KMS-11 (cell line): ENCODE results near the gene MDM1.

Experiments
- H2AFZ ChIP-seq: fragments of 200-600 bp; sonication (generic); 2 replicates; pipeline ENCODE4 v1.6.1; 2016; ENCODE audit warnings: antibody characterized with exemption, mixed run types, low read depth
- H3K27ac ChIP-seq: fragments of 200-600 bp; sonication (generic); 2 replicates; pipeline ENCODE4 v1.6.1; 2016; ENCODE audit warnings: mild to moderate bottlenecking, mixed run types
- H3K27me3 ChIP-seq: fragments of 200-600 bp; sonication (generic); 2 replicates; pipeline ENCODE4 v1.6.1; 2017; ENCODE audit warnings: mild to moderate bottlenecking, low read depth, mixed run types, moderate library complexity; ENCODE audit not compliant: insufficient read depth
- H3K36me3 ChIP-seq: fragments of 200-600 bp; sonication (generic); 2 replicates; pipeline ENCODE4 v1.6.1; 2017; ENCODE audit warnings: mild to moderate bottlenecking, mixed run types; ENCODE audit not compliant: insufficient read depth
- H3K4me1 ChIP-seq: fragments of 200-600 bp; sonication (generic); 2 replicates; pipeline ENCODE4 v1.6.1; 2016; ENCODE audit warnings: mild to moderate bottlenecking, low read depth, mixed run types; ENCODE audit not compliant: poor library complexity, severe bottlenecking
- H3K4me2 ChIP-seq: fragments of 200-600 bp; sonication (generic); 2 replicates; pipeline ENCODE4 v1.7.0; 2016; ENCODE audit warnings: mild to moderate bottlenecking, mixed run types
- H3K4me3 ChIP-seq: fragments of 200-600 bp; sonication (generic); IDR thresholded peaks from 2 replicates; pipeline ENCODE4 v1.6.1; 2017; ENCODE audit warnings: low read depth, low read length, mixed read lengths; ENCODE audit not compliant: insufficient read depth
- H3K79me2 ChIP-seq: fragments of 200-600 bp; sonication (generic); 2 replicates; pipeline ENCODE4 v1.6.1; 2016; ENCODE audit warnings: low read depth, mixed run types; ENCODE audit not compliant: insufficient read depth
- H3K9ac ChIP-seq: fragments of 200-600 bp; sonication (generic); 2 replicates; pipeline ENCODE4 v1.6.1; 2016; ENCODE audit warnings: mild to moderate bottlenecking, mixed run types
- H4K20me1 ChIP-seq: fragments of 200-600 bp; sonication (generic); 2 replicates; pipeline ENCODE4 v1.6.1; 2016; ENCODE audit warnings: mild to moderate bottlenecking, mixed run types; ENCODE audit not compliant: insufficient read depth
- TF ChIP-seq, protein P1 (sequence below): fragments of 200-600 bp; sonication (generic); conservative IDR thresholded peaks from 2 replicates; pipeline ENCODE4 v1.6.1; 2017; ENCODE audit warnings: low read depth, mild to moderate bottlenecking, antibody characterized with exemption, low read length, moderate library complexity, mixed read lengths

MDM1 gene

DNA sequence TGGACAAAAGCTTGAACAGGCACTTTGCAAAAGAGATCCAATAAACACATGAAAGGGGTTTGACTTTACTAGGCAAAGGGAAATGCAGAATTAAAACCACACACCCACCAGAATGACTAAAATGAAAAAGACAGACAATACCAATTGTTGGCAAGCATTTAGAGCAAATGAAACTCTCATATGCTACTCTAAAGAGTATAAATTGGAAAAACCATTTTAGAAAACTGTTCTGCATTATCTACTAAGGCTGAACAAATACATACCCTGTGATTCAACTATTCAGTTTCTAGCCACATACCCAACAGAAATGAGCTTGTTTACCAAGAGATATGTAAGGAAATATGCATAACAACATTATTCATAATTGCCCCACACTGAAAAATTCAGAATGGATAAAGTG, 70.3 kb downstream of the MDM1 start:
- no peaks in the 10 kb centered on the region for H3K36me3 ChIP-seq
- no peaks in the 10 kb centered on the region for H3K27me3 ChIP-seq
- H2AFZ ChIP-seq = no peak overlapping the region
- TF ChIP-seq, protein P1, sequence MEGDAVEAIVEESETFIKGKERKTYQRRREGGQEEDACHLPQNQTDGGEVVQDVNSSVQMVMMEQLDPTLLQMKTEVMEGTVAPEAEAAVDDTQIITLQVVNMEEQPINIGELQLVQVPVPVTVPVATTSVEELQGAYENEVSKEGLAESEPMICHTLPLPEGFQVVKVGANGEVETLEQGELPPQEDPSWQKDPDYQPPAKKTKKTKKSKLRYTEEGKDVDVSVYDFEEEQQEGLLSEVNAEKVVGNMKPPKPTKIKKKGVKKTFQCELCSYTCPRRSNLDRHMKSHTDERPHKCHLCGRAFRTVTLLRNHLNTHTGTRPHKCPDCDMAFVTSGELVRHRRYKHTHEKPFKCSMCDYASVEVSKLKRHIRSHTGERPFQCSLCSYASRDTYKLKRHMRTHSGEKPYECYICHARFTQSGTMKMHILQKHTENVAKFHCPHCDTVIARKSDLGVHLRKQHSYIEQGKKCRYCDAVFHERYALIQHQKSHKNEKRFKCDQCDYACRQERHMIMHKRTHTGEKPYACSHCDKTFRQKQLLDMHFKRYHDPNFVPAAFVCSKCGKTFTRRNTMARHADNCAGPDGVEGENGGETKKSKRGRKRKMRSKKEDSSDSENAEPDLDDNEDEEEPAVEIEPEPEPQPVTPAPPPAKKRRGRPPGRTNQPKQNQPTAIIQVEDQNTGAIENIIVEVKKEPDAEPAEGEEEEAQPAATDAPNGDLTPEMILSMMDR = no peak
- H3K4me1 ChIP-seq = peaks cover 8% of the 10 kb centered on the region
- no peak overlapping the region for H3K4me3 ChIP-seq
- no peak overlapping the region for H3K4me2 ChIP-seq
- H3K27ac ChIP-seq = no peak overlapping the region
- no peaks in the 10 kb centered on the region for H4K20me1 ChIP-seq
- no peaks in the 10 kb centered on the region for H3K79me2 ChIP-seq
- H3K9ac ChIP-seq = no peak overlapping the region

DNA sequence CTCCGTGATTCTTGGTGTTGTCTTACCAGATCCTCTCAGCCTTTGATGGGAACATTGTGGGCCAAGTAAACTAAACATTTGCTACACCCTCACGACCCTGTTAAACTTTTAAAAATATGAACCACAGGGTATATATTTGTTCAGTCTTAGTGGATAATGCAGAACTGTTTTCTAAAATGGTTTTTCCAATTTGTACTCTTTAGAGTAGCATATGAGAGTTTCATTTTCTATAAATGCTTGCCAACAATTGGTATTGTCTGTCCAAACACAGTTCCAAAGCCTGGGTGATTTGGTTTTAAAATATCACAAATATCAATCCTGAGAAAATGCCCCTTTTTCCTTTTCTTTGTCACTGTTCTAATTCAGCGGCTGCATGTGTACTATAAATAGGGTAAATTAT, 72.0 kb downstream of the MDM1 start:
- H3K79me2 ChIP-seq = no peaks in the 10 kb centered on the region
- no peak overlapping the region for H3K9ac ChIP-seq
- H3K27me3 ChIP-seq = no peaks in the 10 kb centered on the region
- TF ChIP-seq, protein P1 = no peak
- H3K4me3 ChIP-seq = no peak overlapping the region
- no peaks in the 10 kb centered on the region for H4K20me1 ChIP-seq
- H2AFZ ChIP-seq = no peak overlapping the region
- no peak overlapping the region for H3K27ac ChIP-seq
- no peaks in the 10 kb centered on the region for H3K36me3 ChIP-seq
- H3K4me1 ChIP-seq = peaks cover 8% of the 10 kb centered on the region
- no peak overlapping the region for H3K4me2 ChIP-seq

GRCh38 chr12:68259318-68259940, 72.7 kb downstream of the MDM1 start:
- Histone ChIP-seq H3K27ac (no peak overlapping the region), H3K4me3 (no peak overlapping the region), H3K9ac (no peak overlapping the region), H4K20me1 (no peaks in the 10 kb centered on the region), H3K4me2 (no peak overlapping the region), H2AFZ (no peak overlapping the region), H3K27me3 (no peaks in the 10 kb centered on the region), H3K4me1 (peaks cover 8% of the 10 kb centered on the region), H3K36me3 (no peaks in the 10 kb centered on the region), H3K79me2 (no peaks in the 10 kb centered on the region)
- TF ChIP-seq, protein P1 = no peak

DNA sequence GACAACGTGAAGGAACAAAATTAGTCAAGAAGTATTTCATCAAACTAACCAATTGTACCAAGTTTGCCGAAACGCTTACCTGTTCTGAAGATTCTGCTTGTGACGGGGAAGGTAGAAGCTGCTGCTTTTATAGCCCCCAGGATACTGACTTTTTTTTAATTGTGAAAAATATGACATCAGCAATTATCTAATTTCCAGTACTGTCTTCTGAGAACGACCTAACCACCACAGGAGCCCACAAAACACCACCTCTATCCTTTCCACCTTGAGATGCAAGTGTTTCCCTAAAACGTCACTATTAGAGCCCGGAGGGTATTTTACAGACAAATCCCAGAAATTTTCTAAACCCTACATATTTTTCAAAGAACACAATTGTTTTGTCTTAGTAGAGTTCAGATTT, 78.7 kb downstream of the MDM1 start, which contains the start of gene IL22:
Gene IL22 (minus strand): TSS at position 101 of the 400 bp plus-strand sequence. CDS start 156 bp downstream, outside the sequence.
- Histone ChIP-seq H3K27me3 (no peaks in the 10 kb centered on the region), H3K27ac (no peak within 1 kb of the TSS), H3K4me3 (no peak within 1 kb of the TSS), H3K36me3 (no peaks in the 10 kb centered on the region), H3K9ac (no peak within 1 kb of the TSS), H2AFZ (no peak within 1 kb of the TSS), H3K4me2 (no peak within 1 kb of the TSS), H3K79me2 (no peaks in the 10 kb centered on the region), H4K20me1 (no peaks in the 10 kb centered on the region), H3K4me1 (no peaks in the 10 kb centered on the region)
- TF ChIP-seq, protein P1 = no peak
